Right lobe of liver (tissue), 6 donors: Measurements from ENCODE around the gene INSIG2. TPM values are rescaled to one million over a fixed set of nuclear protein-coding genes. Genes with fewer than 3 reads are reported as not detected.

Experiments
- ATAC-seq, 4 donors: fragments of 200-7000 bp; cut with Tn5 transposase; one replicate each; pipeline ENCODE4 v1.9.1; 2020; ENCODE audit warnings: mild to moderate bottlenecking in 4 of 4, moderate library complexity in 4 of 4
- DNase-seq, 3 donors: peaks; one replicate each; pipeline ENCODE4 v3.0.0-alpha.2; 2020
- H3K27ac ChIP-seq, 3 donors: fragments of 200-600 bp; one replicate each; pipeline ENCODE4 v1.8.0; 2022
- H3K27me3 ChIP-seq, 2 donors: fragments of 200-600 bp; one replicate each; pipeline ENCODE4 v1.8.0; 2022
- H3K36me3 ChIP-seq, 4 donors: fragments of 200-600 bp; sonication (generic) in 1 of 4; one replicate each; pipeline versions ENCODE4 v1.5.1 to v1.8.0; 2017 to 2022; ENCODE audit warnings: control low read depth in 1 of 4
- H3K4me1 ChIP-seq, 4 donors: fragments of 200-600 bp; sonication (generic) in 1 of 4; one replicate each; pipeline versions ENCODE4 v1.5.1 to v1.8.0; 2017 to 2022; ENCODE audit warnings: control low read depth in 1 of 4
- H3K4me3 ChIP-seq, 3 donors: fragments of 200-600 bp; one replicate each; pipeline ENCODE4 v1.8.0; 2022
- H3K9me3 ChIP-seq, 4 donors: fragments of 200-600 bp; sonication (generic) in 1 of 4; one replicate each; pipeline versions ENCODE4 v1.5.1 to v1.8.0; 2017 to 2022; ENCODE audit warnings: control low read depth in 1 of 4
- CTCF ChIP-seq, 4 donors: fragments of 200-600 bp in 3 of 4; fragments of 450-650 bp in 1 of 4; IDR thresholded peaks; one replicate each; pipeline versions ENCODE4 v1.5.1 to v1.8.0; 2016 to 2022; ENCODE audit warnings: antibody characterized with exemption in 4 of 4, mild to moderate bottlenecking in 2 of 4
- POLR2A ChIP-seq: fragments of 450-650 bp; IDR thresholded peaks from one replicate; pipeline ENCODE4 v1.6.1; 2017; ENCODE audit warnings: antibody characterized with exemption, mild to moderate bottlenecking
- WGBS: methylation state at CpG from one replicate; pipeline ENCODE4 v1.1.6; 2018; ENCODE audit warnings: low coverage, low lambda C conversion rate; ENCODE audit not compliant: insufficient coverage; ENCODE audit errors: missing lambda C conversion rate; 5-methylcytosine and 5-hydroxymethylcytosine counted together
- intact Hi-C, 2 donors: fragments of 100-400 bp; cut with DNase I; formaldehyde crosslinking; loops; one replicate each; pipeline versions ENCODE4 v1.11.2 to v1.14.1; 2022
- total RNA-seq, 6 experiments: library from RNA; depleted of rRNA in 2 of 6; stranded (reverse); fragments of >200 nt in 2 of 6; fragmentation: NEBNext Ultra II Directional in 3 of 6; extraction: Animal tissue kit (Norgen Biotek cat#: 25700) in 3 of 6; gene quantifications; one replicate each; pipeline versions ENCODE4 v1.1.0 to v1.2.4, GENCODE V29; 2016 to 2023
- donor health status: DM: no; HTN: yes; CAD: no.
- donor health status: DM: no; HTN: no; CAD: no.
- donor health status: DM: no; HTN: no; CAD: no.
- donor health status: DM: no; HTN: yes; CAD: no.
- donor health status: DM: no; HTN: yes; CAD: no.

INSIG2 gene
- total RNA-seq, 6 experiments from 2014 or later: 13.0 to 53.9 (median 18.9) TPM

- Histone ChIP-seq H3K36me3 (no peaks in the 10 kb centered on the region), H3K9me3 (no peaks in the 10 kb centered on the region), H3K4me1 (peaks cover 0 to 27% (median 12%) of the 10 kb centered on the region in 4 donors), H3K27ac (peak overlapping the region; percentile 14 to 94 (median 77)), H3K27me3 (no peaks in the 10 kb centered on the region), H3K4me3 (no peak overlapping the region)
- ATAC-seq (peak in 1 of 4 donors; percentile 9), DNase-seq (no peak)
- intact Hi-C loops: no loop called here
- 56% methylated on average over 5 of the region's 5 CpGs for WGBS
- TF ChIP-seq CTCF (IDR thresholded peaks at IDR 0.05): no peak
- TF ChIP-seq POLR2A: no peak
These were observed 3.7 kb upstream of the INSIG2 start for GRCh38 chr2:118084491-118085089.

- Histone ChIP-seq H3K4me1 (peaks cover 0 to 35% (median 12%) of the 10 kb centered on the region in 4 donors), H3K4me3 (no peak overlapping the region), H3K9me3 (no peaks in the 10 kb centered on the region), H3K27ac (peak overlapping the region; percentile 14 to 94 (median 77)), H3K36me3 (no peaks in the 10 kb centered on the region), H3K27me3 (no peaks in the 10 kb centered on the region)
- DNase-seq: peak in 1 of 3 donors; percentile 51
- ATAC-seq: peak; percentile 4 to 57 (median 26)
- TF ChIP-seq CTCF (IDR thresholded peaks at IDR 0.05) (no peak), POLR2A (no peak)
- WGBS: 31% methylated on average over 2 of the region's 2 CpGs
- intact Hi-C loops: no loop called here
These were observed 2.9 kb upstream of the INSIG2 start for GRCh38 chr2:118085173-118086023.

- WGBS: 33% methylated on average over 3 of the region's 3 CpGs
- intact Hi-C loops: no loop called here
- Histone ChIP-seq H3K4me1 (peaks cover 0 to 41% (median 15%) of the 10 kb centered on the region in 4 donors), H3K4me3 (peak overlapping the region in 1 of 3 donors; percentile 65), H3K9me3 (no peaks in the 10 kb centered on the region), H3K36me3 (no peaks in the 10 kb centered on the region), H3K27me3 (no peaks in the 10 kb centered on the region), H3K27ac (peak overlapping the region; percentile 14 to 94 (median 77))
- DNase-seq: no peak
- no peak for ATAC-seq
- TF ChIP-seq POLR2A (no peak), CTCF (IDR thresholded peaks at IDR 0.05) (no peak)
These were observed 2.1 kb upstream of the INSIG2 start for GRCh38 chr2:118086024-118086633.

GRCh38 chr2:118089139-118089800 is 999 bp downstream of the INSIG2 start:
- intact Hi-C loops: no loop called here
- Histone ChIP-seq H3K27ac (peak overlapping the region; percentile 93 to 95 (median 94)), H3K27me3 (no peaks in the 10 kb centered on the region), H3K4me1 (peaks cover 0 to 45% (median 18%) of the 10 kb centered on the region in 4 donors), H3K9me3 (no peaks in the 10 kb centered on the region), H3K4me3 (peak overlapping the region; percentile 47 to 69 (median 65)), H3K36me3 (no peaks in the 10 kb centered on the region)
- peak; percentile 26 to 61 (median 56) for DNase-seq
- WGBS: 1% methylated on average over 11 of the region's 11 CpGs
- peak; percentile 33 to 57 (median 40) for ATAC-seq
- TF ChIP-seq CTCF (IDR thresholded peaks at IDR 0.05) (peak; percentile 12 to 26 (median 24)), POLR2A (peak; percentile 53)
